ENCODE data around the gene SH3RF3.

Gene SH3RF3

GRCh38 chr2:109432421-109432820 lies 303.4 kb downstream of the SH3RF3 start:
- DNase-seq (ENCODE audit: low read depth) = no peak

GRCh38 chr2:109433486-109433885 lies 304.5 kb downstream of the SH3RF3 start:
- no peak for DNase-seq (ENCODE audit: low read depth)

- no peak for DNase-seq (ENCODE audit: low read depth)
Observed at GRCh38 chr2:109433926-109434325, 304.9 kb downstream of the SH3RF3 start.

GRCh38 chr2:109434351-109434750 lies 305.3 kb downstream of the SH3RF3 start:
- no peak for DNase-seq (ENCODE audit: low read depth)

- no peak for DNase-seq (ENCODE audit: low read depth)
Observed at GRCh38 chr2:109435066-109435690, 306.2 kb downstream of the SH3RF3 start.

GRCh38 chr2:109435901-109436598 lies 307.0 kb downstream of the SH3RF3 start:
- DNase-seq (ENCODE audit: low read depth) = no peak

- DNase-seq (ENCODE audit: low read depth) = no peak
Observed at GRCh38 chr2:109436610-109437225, 307.7 kb downstream of the SH3RF3 start.

GRCh38 chr2:109437325-109438090 lies 308.5 kb downstream of the SH3RF3 start:
- no peak for DNase-seq (ENCODE audit: low read depth)

- no peak for DNase-seq (ENCODE audit: low read depth)
Observed at GRCh38 chr2:109438146-109438545, 309.1 kb downstream of the SH3RF3 start.

- DNase-seq (ENCODE audit: low read depth) = no peak
Observed at GRCh38 chr2:109438773-109439389, 309.9 kb downstream of the SH3RF3 start.

- no peak for DNase-seq (ENCODE audit: low read depth)
Observed at GRCh38 chr2:109439390-109439786, 310.4 kb downstream of the SH3RF3 start.

- DNase-seq (ENCODE audit: low read depth) = no peak
Observed at GRCh38 chr2:109439986-109440385, 311.0 kb downstream of the SH3RF3 start.

GRCh38 chr2:109440499-109441156 lies 311.6 kb downstream of the SH3RF3 start:
- DNase-seq (ENCODE audit: low read depth) = no peak

- DNase-seq (ENCODE audit: low read depth) = no peak
Observed at GRCh38 chr2:109442715-109443319, 313.8 kb downstream of the SH3RF3 start.

GRCh38 chr2:109444916-109445315 lies 315.9 kb downstream of the SH3RF3 start:
- DNase-seq (ENCODE audit: low read depth) = no peak

GRCh38 chr2:109446278-109447131 lies 317.5 kb downstream of the SH3RF3 start:
- no peak for DNase-seq (ENCODE audit: low read depth)

GRCh38 chr2:109447251-109447661 lies 318.3 kb downstream of the SH3RF3 start:
- no peak for DNase-seq (ENCODE audit: low read depth)

- no peak for DNase-seq (ENCODE audit: low read depth)
Observed at GRCh38 chr2:109447776-109448175, 318.8 kb downstream of the SH3RF3 start.

- DNase-seq (ENCODE audit: low read depth) = no peak
Observed at GRCh38 chr2:109448207-109448606, 319.2 kb downstream of the SH3RF3 start.
